ES-I3 (cell line): Measurements from ENCODE around the gene FRMD6.

ENCODE experiments used
- H3K36me3 ChIP-seq: 2 replicates; pipeline ENCODE4 v1.6.1; 2013; ENCODE audit warnings: mild to moderate bottlenecking, low read length, control low read depth, moderate library complexity; ENCODE audit not compliant: insufficient read depth
- H3K4me1 ChIP-seq: 2 replicates; pipeline ENCODE4 v1.6.1; 2013; ENCODE audit warnings: mild to moderate bottlenecking, control low read depth, low read length; ENCODE audit not compliant: insufficient read depth
- H3K9ac ChIP-seq: 2 replicates; pipeline ENCODE4 v1.6.1; 2013; ENCODE audit warnings: low read depth, mild to moderate bottlenecking, low read length, moderate library complexity
- H3K9me3 ChIP-seq: 2 replicates; pipeline ENCODE4 v1.6.1; 2013; ENCODE audit warnings: mild to moderate bottlenecking, low read length, moderate library complexity; ENCODE audit not compliant: control insufficient read depth, insufficient read depth

The FRMD6 gene

GRCh38 chr14:51643140-51643539 lies 8.6 kb upstream of the FRMD6 start:
- H3K9me3 ChIP-seq: no peaks in the 10 kb centered on the region
- H3K9ac ChIP-seq: no peak overlapping the region
- no peaks in the 10 kb centered on the region for H3K36me3 ChIP-seq
- H3K4me1 ChIP-seq: peaks cover 5% of the 10 kb centered on the region; the same call in 1 of the 2 replicates

- Histone ChIP-seq H3K9me3 (no peaks in the 10 kb centered on the region), H3K4me1 (no peaks in the 10 kb centered on the region), H3K9ac (no peak overlapping the region), H3K36me3 (no peaks in the 10 kb centered on the region)
Observed at GRCh38 chr14:51644217-51644933, 7.3 kb upstream of the FRMD6 start.

- no peak overlapping the region for H3K9ac ChIP-seq
- no peaks in the 10 kb centered on the region for H3K9me3 ChIP-seq
- H3K4me1 ChIP-seq: no peaks in the 10 kb centered on the region
- H3K36me3 ChIP-seq: no peaks in the 10 kb centered on the region
Observed at GRCh38 chr14:51648296-51648695, 3.4 kb upstream of the FRMD6 start.

- peak overlapping the region; percentile 83 for H3K9ac ChIP-seq
- H3K36me3 ChIP-seq: no peaks in the 10 kb centered on the region
- H3K4me1 ChIP-seq: peaks cover 16% of the 10 kb centered on the region; the same call in 1 of the 2 replicates
- H3K9me3 ChIP-seq: no peaks in the 10 kb centered on the region
Observed at GRCh38 chr14:51650716-51651387, 858 bp upstream of the FRMD6 start.

GRCh38 chr14:51652168-51653078 lies 713 bp downstream of the FRMD6 start:
- Histone ChIP-seq H3K9me3 (no peaks in the 10 kb centered on the region), H3K36me3 (no peaks in the 10 kb centered on the region), H3K9ac (peak overlapping the region; percentile 86), H3K4me1 (peaks cover 16% of the 10 kb centered on the region; the same call in 1 of the 2 replicates)

- Histone ChIP-seq H3K9ac (peak overlapping the region; percentile 86), H3K36me3 (no peaks in the 10 kb centered on the region), H3K4me1 (peaks cover 16% of the 10 kb centered on the region; the same call in 1 of the 2 replicates), H3K9me3 (no peaks in the 10 kb centered on the region)
Observed at GRCh38 chr14:51653079-51653774, 1.5 kb downstream of the FRMD6 start.

GRCh38 chr14:51653775-51654532 lies 2.2 kb downstream of the FRMD6 start:
- H3K9me3 ChIP-seq: no peaks in the 10 kb centered on the region
- H3K9ac ChIP-seq: peak overlapping the region; percentile 86; the same call in 1 of the 2 replicates
- H3K4me1 ChIP-seq: peaks cover 16% of the 10 kb centered on the region; the same call in 1 of the 2 replicates
- no peaks in the 10 kb centered on the region for H3K36me3 ChIP-seq

GRCh38 chr14:51654533-51654845 lies 2.8 kb downstream of the FRMD6 start:
- H3K9ac ChIP-seq: no peak overlapping the region
- no peaks in the 10 kb centered on the region for H3K36me3 ChIP-seq
- H3K9me3 ChIP-seq: no peaks in the 10 kb centered on the region

GRCh38 chr14:51657762-51658161 lies 6.1 kb downstream of the FRMD6 start:
- Histone ChIP-seq H3K9ac (no peak overlapping the region), H3K4me1 (peaks cover 16% of the 10 kb centered on the region; the same call in 1 of the 2 replicates), H3K9me3 (no peaks in the 10 kb centered on the region), H3K36me3 (no peaks in the 10 kb centered on the region)

More at GRCh38 chr14:51654533-51654845, 2.8 kb downstream of the FRMD6 start:
- H3K4me1 ChIP-seq: peaks cover 16% of the 10 kb centered on the region; the same call in 1 of the 2 replicates

- no peak overlapping the region for H3K9ac ChIP-seq
- no peaks in the 10 kb centered on the region for H3K9me3 ChIP-seq
- peaks cover 16% of the 10 kb centered on the region; the same call in 1 of the 2 replicates for H3K4me1 ChIP-seq
- no peaks in the 10 kb centered on the region for H3K36me3 ChIP-seq
Observed at GRCh38 chr14:51658441-51659173, 6.9 kb downstream of the FRMD6 start.

GRCh38 chr14:51660741-51661140 lies 9.0 kb downstream of the FRMD6 start:
- peaks cover 4% of the 10 kb centered on the region for H3K9me3 ChIP-seq
- H3K4me1 ChIP-seq: no peaks in the 10 kb centered on the region
- no peak overlapping the region for H3K9ac ChIP-seq
- no peaks in the 10 kb centered on the region for H3K36me3 ChIP-seq

GRCh38 chr14:51661504-51661903 lies 9.8 kb downstream of the FRMD6 start:
- H3K9ac ChIP-seq: no peak overlapping the region
- H3K36me3 ChIP-seq: no peaks in the 10 kb centered on the region
- H3K4me1 ChIP-seq: no peaks in the 10 kb centered on the region
- peaks cover 4% of the 10 kb centered on the region for H3K9me3 ChIP-seq

- H3K9ac ChIP-seq: no peak overlapping the region
- H3K36me3 ChIP-seq: no peaks in the 10 kb centered on the region
- H3K4me1 ChIP-seq: no peaks in the 10 kb centered on the region
- H3K9me3 ChIP-seq: peaks cover 4% of the 10 kb centered on the region
Observed at GRCh38 chr14:51663783-51664326, 12.1 kb downstream of the FRMD6 start.
